GM18526 (cell line): ENCODE results near the gene TDRD9.

Source experiments
- POLR2A ChIP-seq: IDR thresholded peaks from 3 replicates; pipeline ENCODE4 v1.6.1; 2011; ENCODE audit not compliant: insufficient read length; ENCODE audit errors: extremely low read depth

TDRD9 gene, protein sequence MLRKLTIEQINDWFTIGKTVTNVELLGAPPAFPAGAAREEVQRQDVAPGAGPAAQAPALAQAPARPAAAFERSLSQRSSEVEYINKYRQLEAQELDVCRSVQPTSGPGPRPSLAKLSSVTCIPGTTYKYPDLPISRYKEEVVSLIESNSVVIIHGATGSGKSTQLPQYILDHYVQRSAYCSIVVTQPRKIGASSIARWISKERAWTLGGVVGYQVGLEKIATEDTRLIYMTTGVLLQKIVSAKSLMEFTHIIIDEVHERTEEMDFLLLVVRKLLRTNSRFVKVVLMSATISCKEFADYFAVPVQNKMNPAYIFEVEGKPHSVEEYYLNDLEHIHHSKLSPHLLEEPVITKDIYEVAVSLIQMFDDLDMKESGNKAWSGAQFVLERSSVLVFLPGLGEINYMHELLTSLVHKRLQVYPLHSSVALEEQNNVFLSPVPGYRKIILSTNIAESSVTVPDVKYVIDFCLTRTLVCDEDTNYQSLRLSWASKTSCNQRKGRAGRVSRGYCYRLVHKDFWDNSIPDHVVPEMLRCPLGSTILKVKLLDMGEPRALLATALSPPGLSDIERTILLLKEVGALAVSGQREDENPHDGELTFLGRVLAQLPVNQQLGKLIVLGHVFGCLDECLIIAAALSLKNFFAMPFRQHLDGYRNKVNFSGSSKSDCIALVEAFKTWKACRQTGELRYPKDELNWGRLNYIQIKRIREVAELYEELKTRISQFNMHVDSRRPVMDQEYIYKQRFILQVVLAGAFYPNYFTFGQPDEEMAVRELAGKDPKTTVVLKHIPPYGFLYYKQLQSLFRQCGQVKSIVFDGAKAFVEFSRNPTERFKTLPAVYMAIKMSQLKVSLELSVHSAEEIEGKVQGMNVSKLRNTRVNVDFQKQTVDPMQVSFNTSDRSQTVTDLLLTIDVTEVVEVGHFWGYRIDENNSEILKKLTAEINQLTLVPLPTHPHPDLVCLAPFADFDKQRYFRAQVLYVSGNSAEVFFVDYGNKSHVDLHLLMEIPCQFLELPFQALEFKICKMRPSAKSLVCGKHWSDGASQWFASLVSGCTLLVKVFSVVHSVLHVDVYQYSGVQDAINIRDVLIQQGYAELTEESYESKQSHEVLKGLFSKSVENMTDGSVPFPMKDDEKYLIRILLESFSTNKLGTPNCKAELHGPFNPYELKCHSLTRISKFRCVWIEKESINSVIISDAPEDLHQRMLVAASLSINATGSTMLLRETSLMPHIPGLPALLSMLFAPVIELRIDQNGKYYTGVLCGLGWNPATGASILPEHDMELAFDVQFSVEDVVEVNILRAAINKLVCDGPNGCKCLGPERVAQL (N-terminal part only)

DNA sequence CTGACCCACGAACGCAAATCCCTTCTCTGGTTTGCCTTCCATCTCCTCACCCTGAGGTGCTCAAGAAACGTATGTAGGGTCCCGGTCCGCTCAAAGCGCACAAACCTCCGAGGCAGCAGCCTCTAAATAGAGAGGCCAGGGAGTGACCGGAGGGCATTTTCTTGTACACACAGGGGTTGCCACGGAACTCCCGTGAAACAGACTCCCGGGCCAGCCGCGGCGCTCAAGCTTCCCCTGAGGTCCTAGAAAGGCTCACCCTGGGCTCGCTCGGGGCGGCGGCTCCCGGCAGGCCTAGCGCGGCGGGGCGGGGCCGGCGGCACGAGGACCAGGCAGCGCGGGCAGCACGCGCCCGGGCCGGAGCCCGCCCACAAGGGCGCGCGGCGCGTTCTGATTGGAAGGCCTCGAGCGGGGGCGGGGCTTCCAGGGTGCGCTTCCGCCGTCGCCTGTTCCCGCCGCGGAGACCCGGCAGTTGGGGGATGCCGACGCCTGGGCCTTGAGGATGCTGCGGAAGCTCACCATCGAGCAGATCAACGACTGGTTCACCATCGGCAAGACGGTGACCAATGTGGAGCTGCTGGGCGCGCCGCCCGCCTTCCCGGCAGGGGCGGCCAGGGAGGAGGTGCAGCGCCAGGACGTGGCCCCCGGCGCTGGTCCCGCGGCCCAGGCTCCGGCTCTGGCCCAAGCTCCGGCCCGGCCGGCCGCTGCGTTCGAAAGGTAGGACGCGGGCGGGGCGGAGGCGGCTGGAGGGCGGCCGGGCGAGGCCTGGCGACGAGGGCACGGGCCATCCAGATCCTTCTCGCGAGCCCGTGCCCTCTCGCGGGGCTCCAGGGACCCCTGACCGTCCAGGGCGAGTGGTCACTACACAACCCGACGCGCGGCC, at the start of gene TDRD9:
Gene TDRD9 (plus strand): TSS at position 446 of the 880 bp plus-strand sequence. CDS start 54 bp downstream, at position 500.
- TF ChIP-seq POLR2A = no peak

GRCh38 chr14:103879118-103879569, 49.1 kb upstream of the TDRD9 start:
- no peak for TF ChIP-seq POLR2A

DNA sequence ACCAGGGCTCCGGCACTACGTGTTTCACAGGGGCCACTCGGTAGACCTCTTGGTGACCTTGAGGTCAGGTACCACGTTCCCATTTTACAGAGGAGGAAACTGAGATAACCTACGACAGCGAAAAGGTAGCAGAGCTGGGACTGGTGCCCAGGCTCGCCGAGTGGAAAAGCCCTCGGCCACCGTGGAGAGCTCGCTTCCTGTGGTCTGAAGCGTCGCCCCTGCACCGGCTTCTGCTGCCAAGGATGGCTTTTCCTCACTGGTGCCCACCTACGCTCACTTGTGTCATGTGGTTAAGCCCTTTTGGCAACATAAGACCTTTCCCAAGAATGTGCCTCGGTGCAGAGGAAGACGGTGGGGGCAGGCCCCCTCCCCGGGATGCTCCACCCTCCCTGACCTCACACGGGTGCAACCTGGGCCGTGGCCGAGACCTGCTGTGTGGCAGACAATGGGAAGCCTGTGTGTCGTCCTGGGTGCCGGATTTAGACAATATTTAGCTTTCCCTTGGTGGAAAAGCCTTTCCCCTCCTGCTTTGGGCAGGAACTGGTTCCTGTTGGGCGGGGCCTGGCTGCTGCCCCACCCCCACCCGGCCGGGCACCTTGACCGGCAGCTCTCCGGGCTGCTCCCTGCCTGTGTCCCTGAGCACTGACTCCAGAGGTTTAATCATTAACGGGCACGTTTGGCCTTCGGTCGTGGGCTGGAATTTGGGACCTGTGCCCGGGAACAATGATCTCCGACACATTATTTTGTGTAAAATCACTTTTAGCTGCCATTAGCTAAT, 48.5 kb upstream of the TDRD9 start:
- no peak for TF ChIP-seq POLR2A

DNA sequence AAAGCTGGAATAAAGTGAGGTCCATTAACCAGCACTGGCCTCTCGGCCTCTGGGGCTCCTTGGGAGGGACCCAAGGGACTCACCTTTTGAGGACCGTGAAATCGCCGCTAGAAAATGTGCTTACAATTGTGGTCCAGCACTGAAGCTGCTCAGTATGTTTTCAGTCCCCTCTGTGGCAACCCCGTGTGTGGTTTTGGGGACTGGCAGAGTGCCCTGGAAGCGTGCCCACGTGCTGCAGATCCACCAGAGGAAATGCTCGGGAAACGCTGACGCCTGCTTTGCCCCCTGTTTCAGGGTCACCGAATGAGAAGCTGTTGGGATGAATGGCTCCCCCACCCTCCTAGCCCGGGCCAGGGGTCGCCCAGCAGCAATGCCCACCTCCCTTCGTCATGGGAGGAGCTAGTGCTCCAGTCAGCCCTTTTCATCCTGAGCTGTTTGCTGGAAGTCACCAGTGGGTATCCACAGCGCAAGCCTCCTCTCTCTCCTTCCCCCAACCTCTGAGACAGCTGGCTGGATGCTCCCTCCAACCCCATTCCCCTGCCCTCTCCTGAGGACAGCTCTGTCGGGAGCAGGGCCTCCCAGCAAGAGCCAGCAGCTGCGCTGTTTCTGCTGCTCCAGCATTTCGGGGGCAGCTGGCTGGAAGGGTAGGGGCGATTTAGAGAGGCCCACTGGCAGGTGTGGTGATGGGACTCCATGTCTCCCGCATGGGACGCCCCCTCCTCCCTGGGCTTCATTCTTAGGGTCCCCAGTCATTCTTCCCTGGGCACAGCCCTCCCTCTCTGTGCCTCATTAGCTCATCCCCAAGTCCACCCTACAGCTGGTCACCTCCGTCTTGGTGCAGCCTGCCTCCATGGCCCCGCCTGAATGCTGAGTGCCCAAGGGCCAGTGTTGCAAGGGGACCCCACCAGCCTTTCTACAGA, 47.6 kb upstream of the TDRD9 start:
- TF ChIP-seq POLR2A = no peak

GRCh38 chr14:103881268-103882201, 46.7 kb upstream of the TDRD9 start:
- no peak for TF ChIP-seq POLR2A

DNA sequence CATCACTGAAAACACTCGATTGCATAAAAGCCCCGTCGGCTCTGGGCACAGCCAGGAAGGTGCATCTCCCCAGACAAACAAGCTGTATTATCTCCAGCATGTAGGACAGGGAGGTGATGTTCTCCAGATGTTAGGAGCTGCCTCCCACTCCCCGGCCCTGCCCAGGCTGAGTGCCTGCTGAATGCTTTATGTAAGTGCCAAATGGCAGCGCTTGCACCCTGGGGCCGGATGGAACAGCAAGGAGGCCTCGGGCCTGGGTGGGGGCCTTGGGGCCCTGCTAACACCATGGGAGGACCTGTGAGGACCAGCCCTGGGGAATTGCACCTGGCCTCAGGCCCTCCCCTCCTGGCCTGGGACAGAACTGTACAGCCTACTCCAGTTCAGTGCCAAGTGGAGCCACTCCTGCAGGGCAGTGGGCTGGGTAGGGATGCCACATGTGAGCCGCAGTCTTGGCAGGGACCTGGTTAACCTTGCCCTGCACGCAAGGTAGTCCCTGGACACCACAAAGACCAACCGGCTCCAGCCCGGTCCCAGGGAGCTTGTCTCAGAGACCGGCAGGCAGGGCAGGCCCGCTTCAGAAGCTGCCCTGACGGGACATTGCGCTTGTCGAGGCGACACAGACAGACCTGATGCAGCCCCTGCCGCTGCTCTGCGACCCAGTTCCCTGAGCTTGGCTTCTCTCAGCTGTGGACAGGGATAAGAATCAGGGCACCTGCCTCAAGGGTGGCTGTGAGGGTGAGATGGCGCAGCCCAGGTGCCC, 45.6 kb upstream of the TDRD9 start:
- no peak for TF ChIP-seq POLR2A

- TF ChIP-seq POLR2A = no peak
Measured at GRCh38 chr14:103883263-103883523, 45.1 kb upstream of the TDRD9 start.

DNA sequence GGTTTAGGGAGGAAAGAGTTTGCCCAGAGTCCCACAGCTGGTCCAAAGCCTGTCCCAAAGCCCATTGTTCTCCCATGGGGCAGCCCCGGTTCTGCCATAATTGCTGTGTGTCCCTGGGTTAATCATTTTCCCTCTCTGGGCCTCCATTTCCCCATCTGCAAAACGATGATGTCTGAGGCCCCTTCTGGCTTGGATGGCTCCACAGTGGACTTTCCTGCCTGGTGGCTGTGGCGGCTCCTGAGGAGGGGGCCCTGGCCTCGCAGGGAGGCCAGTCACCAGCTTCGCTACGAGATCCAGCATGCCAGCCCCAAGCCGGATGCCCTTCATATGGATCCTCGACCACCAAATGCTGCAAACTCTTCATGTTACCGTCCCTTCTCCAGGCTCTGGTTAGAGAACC, 43.4 kb upstream of the TDRD9 start:
- TF ChIP-seq POLR2A = no peak

- no peak for TF ChIP-seq POLR2A
Measured at GRCh38 chr14:103885509-103885932, 42.7 kb upstream of the TDRD9 start.

DNA sequence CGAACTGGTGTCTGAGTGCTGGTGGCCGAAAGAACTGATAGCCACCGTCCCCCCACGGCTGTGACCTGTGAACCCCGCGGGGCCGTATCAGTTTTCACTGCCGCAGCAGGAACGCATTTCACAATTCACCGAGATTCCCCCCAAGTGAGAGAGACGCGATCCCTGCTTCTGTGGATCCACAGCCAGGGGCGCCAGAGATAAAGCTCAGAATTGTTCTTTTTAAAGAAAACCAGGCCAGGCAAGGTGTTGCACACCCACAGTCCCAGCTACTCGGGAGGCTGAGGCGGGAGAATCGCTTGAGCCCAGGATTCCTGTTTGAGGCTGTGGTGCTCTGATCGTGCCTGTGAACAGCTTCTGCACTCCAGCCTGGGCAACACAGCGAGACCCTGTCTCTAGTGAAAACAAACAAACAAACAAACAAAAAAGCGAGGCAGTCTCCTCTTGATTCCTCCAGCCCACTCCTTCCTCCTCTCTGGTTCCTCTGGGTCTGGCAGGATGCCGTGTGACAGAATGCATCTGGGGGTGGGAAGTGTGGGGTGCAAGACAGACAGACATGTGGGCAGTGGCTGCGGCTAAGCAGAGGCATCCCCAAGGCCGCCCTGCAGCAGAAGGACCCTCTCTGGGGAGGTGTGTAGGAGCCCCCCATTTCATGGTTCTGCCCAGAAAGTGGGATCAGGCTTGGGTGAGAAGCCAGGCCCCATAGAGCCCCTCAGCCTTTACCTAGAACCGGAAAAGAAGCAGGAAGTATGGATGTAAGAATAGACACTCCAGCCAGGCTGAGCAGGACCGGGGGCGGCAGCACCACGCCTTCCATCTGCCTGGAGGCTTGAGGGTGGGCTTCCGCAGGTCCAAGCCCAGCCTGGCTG, 41.7 kb upstream of the TDRD9 start:
- no peak for TF ChIP-seq POLR2A

DNA sequence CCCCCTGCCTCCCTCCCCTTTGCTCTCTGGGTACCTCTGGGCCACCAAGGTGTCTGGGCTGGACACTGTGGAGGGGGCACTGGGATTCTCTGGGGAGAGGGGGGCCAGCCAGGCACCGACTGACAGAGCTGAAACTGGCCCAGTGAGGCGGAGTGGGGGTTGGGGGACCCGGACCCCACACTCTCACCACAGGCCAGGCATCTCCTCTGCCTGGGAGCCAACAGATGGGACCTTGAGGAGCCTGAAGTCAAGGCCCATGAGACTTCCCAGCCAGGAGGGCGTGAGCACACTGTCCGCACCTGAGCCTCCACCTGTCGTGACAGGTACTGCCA, 41.1 kb upstream of the TDRD9 start:
- no peak for TF ChIP-seq POLR2A
